OCI-LY1 (cell line): ENCODE data around the gene IER5.

Source experiments
- EZH2 ChIP-seq: fragments of 200-600 bp; sonication (generic), shearing (Covaris generic); IDR thresholded peaks from 2 replicates; pipeline ENCODE4 v1.8.0; 2017; ENCODE audit warnings: borderline replicate concordance, mixed run types, mild to moderate bottlenecking, antibody characterized with exemption, low read length, moderate library complexity, mixed read lengths
- TF ChIP-seq, protein P1 (sequence below): fragments of 200-600 bp; sonication (generic), shearing (Covaris generic); IDR thresholded peaks from 2 replicates; pipeline ENCODE4 v1.5.1; 2017; ENCODE audit warnings: mild to moderate bottlenecking, antibody characterized with exemption, low read length, moderate library complexity, mixed read lengths

DNA sequence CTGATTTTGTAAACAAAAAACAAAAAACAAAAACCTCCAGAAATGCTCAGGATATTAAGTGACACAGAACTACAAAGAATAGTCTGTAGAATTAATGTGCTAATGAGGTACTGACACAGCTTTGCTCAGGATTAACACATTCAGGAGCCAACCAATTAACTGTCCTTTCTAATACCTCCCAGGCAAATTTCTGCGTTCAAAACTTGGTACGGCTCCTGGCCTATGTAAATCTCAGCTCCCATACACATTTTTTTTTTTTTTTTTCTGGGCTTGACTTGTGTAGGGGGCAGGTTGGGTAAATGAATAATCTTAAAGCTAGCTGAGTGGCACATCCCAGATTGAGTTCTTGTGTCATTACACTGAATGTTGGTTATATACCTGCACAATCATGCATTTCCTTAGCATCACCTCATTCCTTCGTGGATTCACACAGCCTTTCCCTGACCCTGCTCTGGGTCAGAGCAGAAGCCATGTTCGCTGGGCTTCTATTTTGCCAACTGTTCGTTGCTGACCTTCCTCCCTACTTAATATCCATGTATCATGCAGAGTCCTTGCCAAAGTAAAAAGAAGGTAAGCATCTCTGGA is 12.6 kb upstream of the IER5 start:
- TF ChIP-seq, protein P1, sequence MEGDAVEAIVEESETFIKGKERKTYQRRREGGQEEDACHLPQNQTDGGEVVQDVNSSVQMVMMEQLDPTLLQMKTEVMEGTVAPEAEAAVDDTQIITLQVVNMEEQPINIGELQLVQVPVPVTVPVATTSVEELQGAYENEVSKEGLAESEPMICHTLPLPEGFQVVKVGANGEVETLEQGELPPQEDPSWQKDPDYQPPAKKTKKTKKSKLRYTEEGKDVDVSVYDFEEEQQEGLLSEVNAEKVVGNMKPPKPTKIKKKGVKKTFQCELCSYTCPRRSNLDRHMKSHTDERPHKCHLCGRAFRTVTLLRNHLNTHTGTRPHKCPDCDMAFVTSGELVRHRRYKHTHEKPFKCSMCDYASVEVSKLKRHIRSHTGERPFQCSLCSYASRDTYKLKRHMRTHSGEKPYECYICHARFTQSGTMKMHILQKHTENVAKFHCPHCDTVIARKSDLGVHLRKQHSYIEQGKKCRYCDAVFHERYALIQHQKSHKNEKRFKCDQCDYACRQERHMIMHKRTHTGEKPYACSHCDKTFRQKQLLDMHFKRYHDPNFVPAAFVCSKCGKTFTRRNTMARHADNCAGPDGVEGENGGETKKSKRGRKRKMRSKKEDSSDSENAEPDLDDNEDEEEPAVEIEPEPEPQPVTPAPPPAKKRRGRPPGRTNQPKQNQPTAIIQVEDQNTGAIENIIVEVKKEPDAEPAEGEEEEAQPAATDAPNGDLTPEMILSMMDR, result no peak
- TF ChIP-seq EZH2, result no peak
